ENCODE results near the gene SLC25A20. TPM values are rescaled to one million over a fixed set of nuclear protein-coding genes. Genes with fewer than 3 reads are reported as not detected.

Gene SLC25A20
- total and polyA plus RNA-seq, 2 of the 4 experiments (the other 2 are of a cell fraction): 23.8 to 27.1 TPM

Other genes starting within 250 kb of the SLC25A20 start
- 0.18 and 0.28 TPM in 2 replicates for gene CELSR3, start 236.0 kb downstream of the SLC25A20 start, total RNA-seq (2012; rRNA removed)
- gene CELSR3, start 236.0 kb downstream of the SLC25A20 start, polyA plus RNA-seq (2012; rRNA removed): 0.59 and 0.63 TPM in 2 replicates
- gene NCKIPSD, start 213.0 kb downstream of the SLC25A20 start, total RNA-seq (2012; rRNA removed): 21.0 and 21.9 TPM in 2 replicates
- 38.3 and 42.3 TPM in 2 replicates for gene NCKIPSD, start 213.0 kb downstream of the SLC25A20 start, polyA plus RNA-seq (2012; rRNA removed)
- gene IP6K2, start 181.7 kb downstream of the SLC25A20 start, total RNA-seq (2012; rRNA removed): 73.7 and 76.9 TPM in 2 replicates
- 155 and 169 TPM in 2 replicates for gene IP6K2, start 181.7 kb downstream of the SLC25A20 start, polyA plus RNA-seq (2012; rRNA removed)
- 48.2 and 53.0 TPM in 2 replicates for gene PRKAR2A, start 51.0 kb downstream of the SLC25A20 start, total RNA-seq (2012; rRNA removed)
- 10.2 and 11.3 TPM in 2 replicates for gene PRKAR2A, start 51.0 kb downstream of the SLC25A20 start, polyA plus RNA-seq (2012; rRNA removed)
- 73.0 and 93.7 TPM in 2 replicates for gene ARIH2, start 20.0 kb upstream of the SLC25A20 start, total RNA-seq (2012; rRNA removed)
- 54.0 and 62.3 TPM in 2 replicates for gene ARIH2, start 20.0 kb upstream of the SLC25A20 start, polyA plus RNA-seq (2012; rRNA removed)
- 10.4 and 11.1 TPM in 2 replicates for gene P4HTM, start 91.4 kb upstream of the SLC25A20 start, total RNA-seq (2012; rRNA removed)
- gene P4HTM, start 91.4 kb upstream of the SLC25A20 start, polyA plus RNA-seq (2012; rRNA removed): 26.1 and 29.7 TPM in 2 replicates
- 55.8 and 60.9 TPM in 2 replicates for gene WDR6, start 108.5 kb upstream of the SLC25A20 start, total RNA-seq (2012; rRNA removed)
- gene WDR6, start 108.5 kb upstream of the SLC25A20 start, polyA plus RNA-seq (2012; rRNA removed): 160 and 172 TPM in 2 replicates
- gene DALRD3, start 119.7 kb upstream of the SLC25A20 start, total RNA-seq (2012; rRNA removed): 27.8 and 28.3 TPM in 2 replicates
- gene DALRD3, start 119.7 kb upstream of the SLC25A20 start, polyA plus RNA-seq (2012; rRNA removed): 42.2 and 43.5 TPM in 2 replicates
- 26.5 and 43.3 TPM in 2 replicates for gene NDUFAF3, start 123.2 kb upstream of the SLC25A20 start, total RNA-seq (2012; rRNA removed)
- gene NDUFAF3, start 123.2 kb upstream of the SLC25A20 start, polyA plus RNA-seq (2012; rRNA removed): 112 and 137 TPM in 2 replicates
- gene IMPDH2, start 130.5 kb upstream of the SLC25A20 start, total RNA-seq (2012; rRNA removed): 268 and 296 TPM in 2 replicates
- gene IMPDH2, start 130.5 kb upstream of the SLC25A20 start, polyA plus RNA-seq (2012; rRNA removed): 190 and 194 TPM in 2 replicates
- 62.7 and 72.2 TPM in 2 replicates for gene QRICH1, start 195.2 kb upstream of the SLC25A20 start, total RNA-seq (2012; rRNA removed)
- gene QRICH1, start 195.2 kb upstream of the SLC25A20 start, polyA plus RNA-seq (2012; rRNA removed): 77.3 and 79.9 TPM in 2 replicates
- 396 and 404 TPM in 2 replicates for gene QARS1, start 205.9 kb upstream of the SLC25A20 start, total RNA-seq (2012; rRNA removed)
- 296 and 354 TPM in 2 replicates for gene QARS1, start 205.9 kb upstream of the SLC25A20 start, polyA plus RNA-seq (2012; rRNA removed)
- 22.5 and 24.7 TPM in 2 replicates for gene USP19, start 221.9 kb upstream of the SLC25A20 start, total RNA-seq (2012; rRNA removed)
- gene USP19, start 221.9 kb upstream of the SLC25A20 start, polyA plus RNA-seq (2012; rRNA removed): 39.7 and 44.0 TPM in 2 replicates
- 179 and 213 TPM in 2 replicates for gene LAMB2, start 234.2 kb upstream of the SLC25A20 start, total RNA-seq (2012; rRNA removed)
- gene LAMB2, start 234.2 kb upstream of the SLC25A20 start, polyA plus RNA-seq (2012; rRNA removed): 526 and 570 TPM in 2 replicates